NB4 (cell line): Measurements from ENCODE around the gene SHROOM2.
"Not testable (repeated sequence)": the region's sequence is repeated elsewhere in the genome, so short reads cannot be mapped to it uniquely, and the experiment has no call there.

ENCODE experiments used
- DNase-seq: peaks from one replicate; pipeline ENCODE4 v3.0.0; 2010; ENCODE audit warnings: low read depth
- H3K4me3 ChIP-seq: one replicate; pipeline ENCODE4 v1.5.1; 2011; ENCODE audit warnings: mild to moderate bottlenecking, low read depth, low read length, moderate library complexity
- MYC ChIP-seq: IDR thresholded peaks from 2 replicates; pipeline ENCODE4 v1.6.1; 2011; ENCODE audit warnings: low read depth, low read length
- POLR2A ChIP-seq: IDR thresholded peaks from 2 replicates; pipeline ENCODE4 v1.6.1; 2011; ENCODE audit warnings: mild to moderate bottlenecking; ENCODE audit not compliant: insufficient read length; ENCODE audit errors: extremely low read depth
- TF ChIP-seq, protein P1 (sequence below): IDR thresholded peaks from 2 replicates; pipeline ENCODE4 v1.6.1; 2011; ENCODE audit warnings: low read depth, low read length
- TF ChIP-seq, protein P2 (sequence below): IDR thresholded peaks from one replicate; pipeline ENCODE4 v1.5.1; 2012; ENCODE audit warnings: low read depth, low read length

Gene SHROOM2

DNA sequence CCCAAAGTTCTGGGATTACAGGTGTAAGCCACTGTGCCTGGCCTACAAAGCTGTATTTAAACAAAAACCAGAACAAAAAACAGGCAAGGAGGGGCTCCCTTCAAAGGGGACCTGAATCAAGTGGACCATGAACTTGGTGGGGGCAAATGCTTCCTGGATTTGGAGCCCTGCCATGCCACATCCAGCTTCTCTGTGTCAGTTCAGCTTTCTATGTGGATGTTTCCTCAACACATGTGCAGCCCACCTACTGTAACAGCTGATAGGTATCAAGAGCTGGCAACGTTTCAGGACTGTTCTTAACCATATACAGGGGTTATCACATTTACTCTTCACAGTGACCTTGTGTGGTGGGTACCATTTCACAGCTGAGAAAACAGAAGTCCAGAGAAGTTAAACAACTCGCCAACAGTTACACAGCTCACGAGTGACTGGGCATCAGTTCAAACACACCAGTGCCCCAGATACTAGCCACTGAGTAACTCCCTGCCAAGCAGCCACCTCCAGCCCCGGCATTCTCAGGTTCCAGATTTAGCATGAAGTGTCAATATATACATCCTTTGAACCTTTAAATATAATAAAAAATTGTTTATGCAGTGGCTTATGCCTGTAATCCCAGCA, 28.1 kb upstream of the SHROOM2 start:
- H3K4me3 ChIP-seq = no peak overlapping the region
- no peak for TF ChIP-seq MYC
- TF ChIP-seq, protein P1, sequence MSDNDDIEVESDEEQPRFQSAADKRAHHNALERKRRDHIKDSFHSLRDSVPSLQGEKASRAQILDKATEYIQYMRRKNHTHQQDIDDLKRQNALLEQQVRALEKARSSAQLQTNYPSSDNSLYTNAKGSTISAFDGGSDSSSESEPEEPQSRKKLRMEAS = no peak
- TF ChIP-seq, protein P2, sequence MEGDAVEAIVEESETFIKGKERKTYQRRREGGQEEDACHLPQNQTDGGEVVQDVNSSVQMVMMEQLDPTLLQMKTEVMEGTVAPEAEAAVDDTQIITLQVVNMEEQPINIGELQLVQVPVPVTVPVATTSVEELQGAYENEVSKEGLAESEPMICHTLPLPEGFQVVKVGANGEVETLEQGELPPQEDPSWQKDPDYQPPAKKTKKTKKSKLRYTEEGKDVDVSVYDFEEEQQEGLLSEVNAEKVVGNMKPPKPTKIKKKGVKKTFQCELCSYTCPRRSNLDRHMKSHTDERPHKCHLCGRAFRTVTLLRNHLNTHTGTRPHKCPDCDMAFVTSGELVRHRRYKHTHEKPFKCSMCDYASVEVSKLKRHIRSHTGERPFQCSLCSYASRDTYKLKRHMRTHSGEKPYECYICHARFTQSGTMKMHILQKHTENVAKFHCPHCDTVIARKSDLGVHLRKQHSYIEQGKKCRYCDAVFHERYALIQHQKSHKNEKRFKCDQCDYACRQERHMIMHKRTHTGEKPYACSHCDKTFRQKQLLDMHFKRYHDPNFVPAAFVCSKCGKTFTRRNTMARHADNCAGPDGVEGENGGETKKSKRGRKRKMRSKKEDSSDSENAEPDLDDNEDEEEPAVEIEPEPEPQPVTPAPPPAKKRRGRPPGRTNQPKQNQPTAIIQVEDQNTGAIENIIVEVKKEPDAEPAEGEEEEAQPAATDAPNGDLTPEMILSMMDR = no peak
- no peak for TF ChIP-seq POLR2A
- DNase-seq = no peak

DNA sequence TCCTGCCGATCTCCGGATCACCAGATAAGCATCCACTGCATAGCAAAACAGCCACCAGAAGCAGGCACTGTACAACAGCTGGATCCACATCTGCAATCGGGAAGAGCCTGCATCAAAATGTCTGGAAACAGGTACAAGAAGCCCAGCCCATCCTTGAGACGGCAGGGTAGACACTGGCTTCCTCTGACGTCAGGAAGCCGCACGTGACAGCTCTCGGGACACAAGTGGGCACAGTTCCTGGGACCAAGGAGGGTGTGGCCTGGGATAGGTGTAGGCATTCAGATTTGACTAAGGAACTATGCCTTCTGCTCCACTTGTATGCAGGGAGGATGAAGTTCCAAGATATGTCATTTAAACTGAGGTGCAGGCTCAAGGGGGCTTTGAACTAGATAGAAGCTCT, 26.9 kb upstream of the SHROOM2 start:
- TF ChIP-seq, protein P2 = no peak
- TF ChIP-seq POLR2A (no peak), MYC (no peak)
- TF ChIP-seq, protein P1 = no peak
- DNase-seq = no peak
- H3K4me3 ChIP-seq = no peak overlapping the region

DNA sequence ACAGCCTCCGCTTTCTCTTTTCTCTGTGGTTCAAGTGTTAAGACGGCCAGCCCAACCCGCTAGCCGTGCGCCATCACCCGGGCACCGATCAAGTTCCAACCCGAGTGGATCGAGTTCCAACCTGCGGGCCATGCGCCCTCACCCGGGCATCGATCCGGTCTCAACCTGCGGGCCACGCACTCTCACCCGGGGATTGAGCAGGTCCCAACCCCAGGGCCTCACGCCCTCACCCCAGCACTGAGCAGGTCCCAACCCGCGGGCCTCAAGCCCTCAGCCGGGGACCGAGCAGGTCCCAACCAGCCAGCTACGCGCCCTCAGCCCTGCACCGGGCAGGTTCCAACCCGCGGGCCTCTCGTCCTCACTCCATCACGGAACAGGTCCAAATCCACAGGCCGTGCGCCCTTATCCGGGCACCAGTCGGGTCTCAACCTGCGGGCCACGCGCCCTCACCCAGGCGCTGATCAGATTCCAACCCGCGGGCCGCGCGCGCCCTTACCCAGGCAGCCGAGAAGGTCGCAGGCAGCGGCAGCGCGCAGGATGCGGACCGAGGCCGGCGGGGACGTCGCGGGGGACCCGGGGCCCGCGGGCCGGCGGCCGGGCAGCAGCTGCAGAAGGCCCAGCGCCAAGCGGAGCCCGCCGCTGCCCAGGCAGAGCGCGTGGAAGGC, 21.0 kb upstream of the SHROOM2 start:
- no peak for DNase-seq
- TF ChIP-seq, protein P1 = no peak
- no peak for TF ChIP-seq POLR2A
- TF ChIP-seq, protein P2 = no peak
- TF ChIP-seq MYC = no peak
- no peak overlapping the region for H3K4me3 ChIP-seq

DNA sequence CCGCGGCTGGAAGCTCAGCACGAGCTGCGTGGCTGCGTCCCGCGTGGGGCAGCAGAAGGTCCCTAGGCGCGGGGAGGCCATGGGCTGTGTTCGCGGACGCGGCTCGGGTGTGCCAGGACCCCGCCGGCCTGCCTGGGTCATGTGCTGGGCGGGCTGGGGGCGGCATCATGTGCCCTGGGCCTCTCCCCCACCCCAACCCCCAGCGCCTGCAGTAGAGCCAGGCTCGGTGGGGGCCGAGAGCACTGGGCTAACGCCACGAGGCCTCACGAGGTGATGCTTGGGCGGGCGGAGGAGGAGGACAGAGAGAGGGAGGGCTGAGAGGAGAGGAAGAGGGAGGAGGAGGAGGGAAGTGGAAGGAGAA, 20.5 kb upstream of the SHROOM2 start, which contains the start of gene GPR143:
TSS of gene GPR143 (minus strand) at position 111 of the 361 bp plus-strand sequence. CDS start at position 81, 30 bp downstream.
- no peak for DNase-seq
- no peak within 1 kb of the TSS for H3K4me3 ChIP-seq
- TF ChIP-seq, protein P1 = no peak
- TF ChIP-seq MYC (no peak), POLR2A (no peak)
- TF ChIP-seq, protein P2 = no peak

DNA sequence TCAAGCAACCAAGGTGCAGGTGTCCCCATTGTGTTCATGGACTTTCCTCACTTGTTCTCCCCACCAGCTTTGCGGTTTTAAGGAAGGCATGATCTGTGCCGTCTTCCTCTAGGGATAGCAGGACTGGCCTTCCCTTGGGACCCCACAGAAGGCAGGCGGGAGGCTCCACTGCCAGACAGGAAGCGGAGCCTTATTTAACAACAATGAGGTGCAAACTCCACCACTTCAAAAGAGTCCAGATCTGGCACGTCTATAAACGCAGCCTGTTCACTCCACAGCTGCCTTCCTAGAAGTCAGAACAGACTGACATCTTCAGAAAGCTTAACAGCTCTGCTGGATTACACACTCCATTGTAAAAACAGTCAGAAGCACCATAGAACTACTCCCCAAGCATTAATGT, 18.9 kb upstream of the SHROOM2 start:
- TF ChIP-seq POLR2A = no peak
- TF ChIP-seq, protein P2 = no peak
- TF ChIP-seq MYC = no peak
- TF ChIP-seq, protein P1 = no peak
- H3K4me3 ChIP-seq = no peak overlapping the region
- peak; percentile 9 for DNase-seq

DNA sequence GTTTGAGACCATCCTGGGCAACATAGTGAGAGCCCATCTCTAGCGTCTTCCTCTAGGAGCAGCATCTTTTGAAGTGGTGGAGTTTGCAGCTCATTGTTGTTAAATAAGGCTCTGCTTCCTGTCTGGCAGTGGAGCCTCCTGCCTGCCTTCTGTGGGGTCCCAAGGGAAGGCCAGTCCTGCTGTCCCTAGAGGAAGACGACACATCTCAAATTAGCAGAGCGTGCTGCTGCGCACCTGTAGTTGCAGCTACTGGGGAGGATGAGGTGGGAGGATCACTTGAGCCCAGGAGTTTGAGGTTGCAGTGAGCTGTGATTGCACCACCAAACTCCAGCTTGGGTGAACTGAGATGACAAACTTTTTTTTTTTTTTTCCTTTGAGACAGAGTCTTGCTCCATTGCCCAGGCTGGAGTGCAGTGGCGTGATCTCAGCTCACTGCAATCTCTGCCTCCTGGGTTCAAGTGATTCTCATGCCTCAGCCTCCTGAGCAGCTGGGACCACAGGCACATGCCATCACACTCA, 17.8 kb upstream of the SHROOM2 start:
- not testable (repeated sequence) for H3K4me3 ChIP-seq, DNase-seq
